GM18519 (cell line): ENCODE data around the gene JMJD8.

ENCODE experiments used
- ATAC-seq: cut with Tn5 transposase; IDR thresholded peaks from one replicate; pipeline ENCODE4 v1.9.1; 2021; ENCODE audit warnings: mild to moderate bottlenecking, moderate library complexity; ENCODE audit not compliant: unreplicated experiment, low FRiP score

The JMJD8 gene

DNA sequence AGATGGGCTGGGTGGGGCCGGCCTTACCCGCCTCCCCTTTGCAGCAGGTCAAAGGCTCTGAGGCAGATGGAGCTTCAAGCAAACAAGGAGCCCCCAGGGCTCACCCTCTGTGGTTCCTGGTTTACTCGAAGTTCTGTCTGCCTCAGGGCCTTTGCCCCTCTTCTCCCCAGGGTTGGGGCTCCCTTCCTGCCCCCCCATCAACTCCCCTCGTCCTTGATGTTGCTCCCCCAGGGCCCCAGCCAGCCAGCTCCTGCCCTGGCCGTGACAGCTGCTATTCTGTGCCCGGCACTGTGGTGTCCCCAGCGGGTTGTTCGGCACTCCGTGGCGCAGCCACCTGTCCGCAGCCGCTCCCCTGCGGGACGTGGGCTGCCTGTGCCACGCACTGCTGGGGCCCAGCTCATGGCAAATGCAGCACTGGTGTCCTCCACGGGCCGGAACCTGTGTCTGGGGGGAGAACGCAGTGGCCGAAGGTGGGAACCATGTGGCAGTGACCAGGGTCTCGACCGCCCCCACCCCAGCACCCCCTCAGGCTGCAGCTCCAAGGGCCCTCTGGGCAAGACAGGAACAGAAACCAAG, 26.5 kb upstream of the JMJD8 start:
- no peak for ATAC-seq

DNA sequence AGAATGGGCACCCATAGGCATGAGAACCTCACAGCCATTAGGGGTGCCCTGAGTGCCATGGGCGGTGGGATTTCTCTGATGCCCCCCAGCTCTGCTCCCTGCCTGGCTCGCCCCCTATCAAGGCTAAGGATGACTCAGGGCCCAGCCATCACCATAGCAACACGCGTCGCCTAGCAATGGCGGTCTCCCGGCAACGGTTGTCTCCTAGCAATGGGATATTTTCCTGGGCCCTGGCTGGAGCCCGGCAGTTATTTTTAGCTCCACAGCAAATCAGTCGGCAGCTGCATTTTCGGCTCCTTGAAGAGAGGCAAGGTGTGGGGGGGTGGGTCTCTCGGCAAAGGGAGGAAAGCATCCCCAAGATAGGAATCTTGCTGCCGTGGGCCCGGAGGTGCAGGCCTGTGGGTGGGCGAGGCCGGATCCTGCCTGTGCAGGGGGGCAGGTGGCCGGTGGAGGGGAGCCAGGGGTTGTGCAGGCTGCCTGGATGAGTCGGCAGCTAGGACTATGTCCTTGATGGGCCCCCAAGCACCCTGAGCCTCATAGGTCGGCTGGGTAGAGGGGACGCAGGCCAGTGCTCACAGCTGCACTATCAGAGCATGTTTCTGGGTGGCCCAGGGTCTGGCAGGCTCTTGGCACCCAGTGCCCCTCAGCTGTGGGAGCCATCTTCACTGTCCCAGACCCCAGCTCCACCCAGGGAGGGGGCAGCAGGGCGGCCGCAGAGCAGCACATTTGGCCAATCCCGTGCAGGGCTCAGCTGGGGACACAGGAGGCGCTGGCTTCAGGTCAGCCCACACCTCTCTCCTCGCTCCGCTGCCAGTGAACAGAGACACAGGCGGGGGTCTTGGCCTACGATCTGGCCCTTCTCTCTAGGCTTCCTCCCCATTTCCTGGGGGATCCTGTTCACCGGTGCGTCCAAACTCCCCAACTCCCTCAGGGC, 25.7 kb upstream of the JMJD8 start:
- no peak for ATAC-seq

DNA sequence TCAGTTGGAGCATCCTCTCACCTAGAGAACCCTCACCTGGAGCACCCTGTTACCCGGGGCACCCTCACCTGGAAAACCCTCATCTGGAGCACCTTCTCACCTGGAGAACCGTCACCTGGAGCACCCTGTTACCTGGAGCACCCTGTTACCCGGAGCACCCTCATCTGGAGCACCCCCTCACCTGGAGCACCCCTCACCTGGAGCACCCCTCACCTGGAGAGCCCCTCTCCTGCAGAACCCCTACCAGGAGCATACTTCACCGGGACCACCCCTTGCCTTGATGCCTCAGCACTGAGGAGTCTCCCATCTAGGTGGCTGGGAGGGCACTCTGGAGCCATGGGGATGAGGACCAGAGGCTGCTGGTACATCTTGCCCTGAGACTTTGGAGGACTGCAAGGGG, 24.8 kb upstream of the JMJD8 start:
- ATAC-seq: no peak

DNA sequence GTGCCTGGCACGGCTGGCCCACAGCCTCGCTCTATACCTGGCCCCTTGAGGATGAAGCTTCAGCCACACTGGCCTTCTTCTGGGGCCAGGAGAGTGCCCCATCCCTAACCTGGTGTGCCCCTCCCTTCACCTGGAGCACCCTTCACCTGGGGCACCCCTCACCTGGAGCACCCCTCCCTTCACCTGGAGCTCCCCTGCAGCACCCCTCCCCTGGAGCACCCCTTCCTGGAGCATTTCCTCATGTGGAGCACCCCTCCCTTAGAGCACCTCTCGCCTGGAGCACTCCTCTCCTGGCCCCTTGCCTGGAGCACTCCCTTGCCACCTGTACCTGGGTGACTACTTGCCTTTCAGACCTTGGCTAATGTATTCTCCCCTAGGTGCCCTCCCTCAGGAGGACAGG, 23.9 kb upstream of the JMJD8 start:
- ATAC-seq: no peak

DNA sequence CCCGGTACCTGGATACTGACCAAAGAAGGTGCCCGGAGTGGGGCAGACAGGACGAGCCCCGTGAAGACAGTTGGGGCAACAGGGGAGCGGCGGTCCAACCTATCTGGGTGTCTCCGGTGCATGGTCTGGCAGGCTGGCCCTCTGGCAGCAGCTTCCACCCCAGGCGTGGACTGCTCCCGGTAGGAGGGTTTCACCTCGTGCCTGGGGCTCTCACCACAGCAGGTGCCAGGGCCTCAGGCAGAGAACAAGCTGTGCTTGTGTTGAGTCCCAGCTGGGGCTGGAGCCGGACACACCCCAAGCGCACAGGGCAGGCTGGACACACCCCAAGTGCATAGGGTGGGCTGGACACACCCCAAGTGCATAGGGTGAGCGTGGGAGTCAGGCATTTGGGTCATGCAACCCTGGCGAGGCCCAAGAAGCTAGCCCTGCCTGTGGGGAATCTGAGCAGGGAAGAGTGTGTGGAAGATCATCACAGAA, 23.0 kb upstream of the JMJD8 start:
- no peak for ATAC-seq

DNA sequence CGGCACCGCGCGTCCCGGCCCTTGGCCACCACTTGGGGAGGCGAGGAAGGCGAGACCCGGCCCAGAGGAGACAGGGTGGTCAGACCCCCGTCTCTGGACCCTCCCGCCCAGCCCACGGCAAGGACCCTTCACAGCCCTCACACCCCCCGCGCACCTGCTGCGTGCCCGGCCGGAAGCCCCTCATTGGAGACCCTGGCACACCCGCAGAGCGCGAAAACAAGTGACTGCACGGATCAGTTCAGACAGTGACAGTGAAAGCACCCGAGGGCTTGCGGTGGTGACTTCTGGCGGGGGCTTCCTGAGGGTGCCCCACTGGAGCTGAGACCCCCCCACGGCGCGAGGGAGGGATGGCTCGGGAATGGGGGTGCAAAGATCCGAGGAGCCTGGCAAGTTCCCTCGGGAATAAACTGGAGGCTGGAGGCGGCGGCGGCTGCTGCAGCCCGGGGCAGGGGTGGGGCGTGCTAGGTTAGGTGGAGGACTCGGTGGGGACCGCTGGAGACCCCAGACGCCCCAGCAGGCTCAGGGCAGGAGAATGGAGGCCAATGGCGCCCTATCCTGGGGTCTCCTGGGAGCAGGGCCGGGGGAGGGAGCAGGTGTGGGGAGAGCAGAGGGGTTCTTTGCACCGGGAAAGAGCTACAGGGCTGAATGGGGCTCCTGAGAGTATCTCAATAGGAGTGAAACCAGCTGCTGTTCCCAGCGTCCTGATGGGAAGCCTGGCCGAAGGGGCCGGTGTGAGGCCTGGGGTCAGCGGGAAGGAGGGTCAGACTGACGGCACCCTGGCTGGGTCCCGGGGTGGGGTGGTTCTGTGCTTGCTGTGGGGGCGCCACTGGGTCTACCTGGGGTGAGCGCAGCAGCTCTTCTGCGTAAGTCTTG, 22.3 kb upstream of the JMJD8 start:
- ATAC-seq: no peak

DNA sequence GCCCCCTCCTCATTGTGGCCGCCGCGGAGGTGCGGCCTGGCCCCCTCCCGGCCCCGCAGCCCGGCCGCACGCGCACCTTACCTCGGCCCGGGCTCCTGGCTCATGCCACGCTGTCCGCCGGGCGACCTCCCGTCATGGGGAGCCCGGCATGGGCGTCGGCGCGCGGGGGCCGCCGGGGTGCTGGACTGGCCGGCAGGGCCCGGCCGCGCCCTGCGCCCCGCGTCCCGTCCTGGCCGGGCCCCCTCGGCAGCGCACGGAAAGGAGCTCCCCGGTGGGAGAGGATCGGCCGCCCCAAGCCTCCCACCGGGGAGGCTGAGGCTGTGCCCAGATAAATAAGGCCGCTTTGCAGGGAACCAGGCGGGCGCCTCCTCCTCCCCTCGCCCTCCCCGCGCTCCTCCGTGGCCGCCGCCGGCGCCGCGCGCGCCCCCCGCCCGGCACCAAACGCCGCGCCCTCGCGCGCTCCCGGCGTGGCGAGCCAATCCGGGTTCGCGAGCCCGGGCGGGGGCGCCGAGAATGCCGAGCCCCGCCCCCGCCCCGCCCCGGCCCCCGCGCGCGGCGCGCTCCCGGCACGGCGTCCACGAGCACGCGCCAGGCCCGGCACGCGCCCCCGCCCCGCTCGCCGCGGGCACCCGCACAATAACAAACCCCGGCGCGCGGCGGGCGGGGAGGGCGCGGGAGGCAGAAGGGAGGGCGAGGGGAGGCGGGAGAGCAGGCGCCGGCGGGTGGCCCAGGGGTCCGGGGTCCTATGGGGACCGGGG, 21.5 kb upstream of the JMJD8 start, which contains the start of gene FBXL16:
Gene FBXL16, minus strand, starts transcription at position 371 of the 758 bp plus-strand sequence. CDS start 8,396 bp downstream, outside the sequence.
- no peak for ATAC-seq

DNA sequence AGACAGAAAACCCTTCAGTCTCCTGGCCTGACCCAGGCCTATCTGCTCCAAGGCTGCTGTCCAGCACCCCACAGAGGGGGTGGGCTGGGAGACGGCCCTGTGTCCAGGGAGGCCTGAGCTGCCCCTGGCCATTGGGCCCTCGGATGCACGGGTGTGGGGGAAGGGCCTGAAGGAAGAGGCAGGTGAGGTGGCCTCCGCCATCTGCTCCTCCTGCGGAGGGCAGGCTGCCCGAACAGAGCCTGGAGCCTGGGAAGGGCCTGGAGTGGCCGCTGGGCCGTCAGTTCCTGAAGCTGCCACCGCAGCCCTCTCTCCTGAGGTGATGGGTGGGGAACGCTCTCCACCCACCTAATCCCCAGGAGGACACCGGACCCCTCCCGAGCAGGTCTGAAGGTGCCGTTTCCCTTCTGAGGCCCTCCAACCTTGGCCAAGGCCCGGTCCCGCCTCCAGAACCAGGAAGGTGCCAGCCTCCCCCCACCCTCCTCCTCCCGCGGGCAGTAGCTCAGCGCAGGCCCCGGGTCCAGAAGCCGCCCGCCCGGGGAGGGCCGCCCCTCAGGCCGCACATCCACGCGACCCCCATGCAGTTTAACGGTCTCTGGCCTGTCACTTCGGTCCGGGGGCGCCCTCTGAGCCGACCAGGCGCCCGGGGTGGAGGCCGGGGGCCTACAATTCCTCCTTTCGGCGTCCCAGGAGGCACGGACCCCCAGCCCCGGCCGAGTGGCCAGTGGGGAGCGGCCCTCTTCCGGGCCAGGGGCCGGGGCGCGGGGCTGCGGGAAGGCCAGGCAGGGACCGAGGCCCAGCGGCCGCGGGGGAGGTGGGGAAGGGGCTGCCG, 20.6 kb upstream of the JMJD8 start:
- ATAC-seq: no peak

DNA sequence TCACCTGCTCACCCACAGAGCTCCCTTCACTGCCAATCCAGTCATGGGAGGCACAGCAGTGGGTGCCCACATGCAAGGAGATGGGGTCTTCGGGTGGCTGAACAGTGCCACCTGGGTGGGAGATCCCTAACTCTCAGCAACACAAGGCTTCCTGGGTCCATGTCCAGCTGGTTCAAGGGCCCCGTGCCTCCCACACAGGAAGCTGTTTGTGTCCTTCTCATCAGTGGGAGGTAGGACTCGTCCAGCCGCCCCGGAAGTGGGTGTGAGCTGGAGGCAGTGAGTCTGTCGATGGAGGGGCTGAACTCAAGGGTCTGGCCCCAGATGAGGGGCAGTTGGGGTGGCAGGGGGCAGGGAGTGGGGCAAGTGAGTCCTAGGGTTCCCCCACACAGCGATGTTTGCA, 19.9 kb upstream of the JMJD8 start:
- ATAC-seq: no peak

DNA sequence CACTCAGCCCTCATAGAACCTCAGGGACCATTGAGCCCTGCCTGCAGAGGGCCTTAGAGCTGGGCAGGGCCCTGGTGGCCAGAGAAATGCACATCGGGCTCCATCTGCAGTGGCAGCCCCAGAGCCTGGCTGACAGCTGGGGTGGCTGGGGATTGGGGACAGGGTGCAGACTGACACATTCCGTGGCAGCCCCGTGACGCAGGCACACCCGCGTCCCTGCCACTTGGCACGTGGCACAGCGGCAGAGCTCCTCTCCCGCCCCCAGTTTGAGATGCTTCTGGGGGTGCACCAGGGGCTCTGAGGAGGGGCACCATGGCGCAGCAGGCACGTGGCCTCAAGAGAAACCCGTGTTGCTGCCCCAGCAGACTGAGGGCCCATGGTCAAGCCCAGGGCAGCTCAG, 19.3 kb upstream of the JMJD8 start:
- ATAC-seq: no peak

DNA sequence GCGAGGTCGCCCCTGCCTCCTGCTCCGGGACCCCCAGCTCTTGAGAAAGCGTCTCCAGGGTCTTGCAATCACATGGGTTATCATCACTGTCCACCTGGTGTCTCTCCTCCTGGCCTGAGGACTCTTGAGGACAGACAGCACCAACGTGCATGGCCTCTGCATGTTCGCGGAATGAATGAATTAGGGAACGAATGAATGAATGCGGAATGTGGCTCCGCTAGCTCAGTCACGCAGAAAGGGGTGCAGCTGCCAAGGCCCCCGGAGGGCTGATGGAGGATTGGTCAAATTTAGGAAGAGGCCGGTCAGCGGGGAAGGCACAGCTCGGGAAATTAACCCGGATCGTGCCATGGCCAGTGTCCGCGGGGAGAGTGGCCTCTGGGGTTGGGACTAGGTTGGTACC, 18.2 kb upstream of the JMJD8 start:
- ATAC-seq: no peak

DNA sequence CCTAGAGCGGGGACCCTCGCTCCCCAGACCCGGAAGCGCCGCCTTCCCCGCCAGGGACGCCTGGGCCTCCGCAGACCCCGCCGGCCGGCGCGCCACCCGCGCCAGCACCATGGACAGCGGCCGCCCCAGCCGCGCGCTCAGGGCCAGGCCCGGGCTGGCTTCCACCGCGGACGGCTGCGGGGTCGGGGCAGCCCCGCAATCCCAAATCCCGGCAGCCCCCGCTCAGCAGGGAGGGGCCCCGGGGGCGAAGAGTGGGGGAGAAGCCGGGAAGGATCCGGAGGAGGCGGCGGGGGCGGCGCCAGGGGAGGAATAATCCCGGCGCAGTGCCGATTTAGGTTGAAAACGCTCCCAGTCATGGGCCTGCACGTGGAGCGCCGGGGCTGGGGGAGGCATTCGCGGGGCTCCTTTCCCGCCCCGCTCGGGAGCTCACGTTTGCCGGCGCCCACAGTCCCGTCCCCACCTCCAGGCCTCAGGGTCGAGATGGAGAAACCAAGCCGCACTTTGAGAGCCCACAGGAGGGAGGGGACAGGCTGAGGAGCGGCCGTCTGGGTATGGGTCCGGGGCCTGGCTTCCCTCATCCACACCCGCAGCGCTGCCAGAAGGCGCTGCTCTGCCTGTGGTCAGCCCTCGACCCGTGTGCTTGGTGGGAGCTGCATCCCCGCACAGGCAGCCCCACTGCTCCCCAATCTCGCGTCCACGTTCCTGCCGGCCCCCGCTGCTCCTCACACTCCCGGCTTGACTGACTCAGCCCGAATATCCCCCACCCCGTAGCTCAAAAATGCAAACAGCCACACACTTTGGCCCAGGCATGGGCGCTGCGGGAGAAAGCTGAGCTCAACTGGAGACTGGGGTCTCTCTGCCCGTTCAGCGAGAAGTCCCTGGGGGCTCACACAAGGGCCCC, 16.8 kb upstream of the JMJD8 start:
- ATAC-seq: no peak

DNA sequence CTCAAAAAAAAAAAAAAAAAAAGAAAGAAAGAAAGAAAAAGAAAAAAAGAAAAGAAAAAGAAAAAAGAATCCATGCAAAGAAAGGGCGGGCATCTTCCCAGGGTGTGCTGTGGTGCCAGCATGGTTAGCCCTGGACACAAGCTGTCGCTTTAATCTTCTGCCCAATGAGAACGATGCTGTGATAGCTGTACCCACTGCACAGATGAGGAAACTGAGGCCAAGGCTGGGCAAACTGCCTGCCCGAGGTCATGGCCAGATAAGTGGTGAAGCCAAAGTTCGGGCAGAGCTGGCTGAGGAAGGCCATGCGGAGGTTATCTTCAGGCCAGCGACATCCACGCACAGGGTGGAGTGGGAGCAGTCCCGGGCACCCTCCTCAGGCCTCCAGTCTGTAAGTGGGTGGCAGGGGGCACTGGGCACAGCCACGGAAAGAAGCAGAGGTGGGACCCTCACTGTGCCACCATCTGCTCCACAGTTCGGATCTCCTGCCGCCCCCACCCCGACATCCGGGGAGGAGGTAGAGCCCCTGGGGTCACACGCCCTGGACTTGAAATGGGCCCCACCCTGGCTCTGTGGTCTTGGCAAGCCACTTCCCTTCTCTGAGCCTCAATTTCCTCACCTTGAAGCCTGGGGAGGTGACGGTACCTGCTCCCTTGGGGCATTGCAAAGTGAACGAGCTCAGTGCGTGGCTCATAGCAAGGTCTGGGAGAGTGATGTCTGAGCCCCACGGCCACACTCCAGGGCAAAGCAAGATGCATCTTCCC, 15.0 kb upstream of the JMJD8 start:
- ATAC-seq: no peak

DNA sequence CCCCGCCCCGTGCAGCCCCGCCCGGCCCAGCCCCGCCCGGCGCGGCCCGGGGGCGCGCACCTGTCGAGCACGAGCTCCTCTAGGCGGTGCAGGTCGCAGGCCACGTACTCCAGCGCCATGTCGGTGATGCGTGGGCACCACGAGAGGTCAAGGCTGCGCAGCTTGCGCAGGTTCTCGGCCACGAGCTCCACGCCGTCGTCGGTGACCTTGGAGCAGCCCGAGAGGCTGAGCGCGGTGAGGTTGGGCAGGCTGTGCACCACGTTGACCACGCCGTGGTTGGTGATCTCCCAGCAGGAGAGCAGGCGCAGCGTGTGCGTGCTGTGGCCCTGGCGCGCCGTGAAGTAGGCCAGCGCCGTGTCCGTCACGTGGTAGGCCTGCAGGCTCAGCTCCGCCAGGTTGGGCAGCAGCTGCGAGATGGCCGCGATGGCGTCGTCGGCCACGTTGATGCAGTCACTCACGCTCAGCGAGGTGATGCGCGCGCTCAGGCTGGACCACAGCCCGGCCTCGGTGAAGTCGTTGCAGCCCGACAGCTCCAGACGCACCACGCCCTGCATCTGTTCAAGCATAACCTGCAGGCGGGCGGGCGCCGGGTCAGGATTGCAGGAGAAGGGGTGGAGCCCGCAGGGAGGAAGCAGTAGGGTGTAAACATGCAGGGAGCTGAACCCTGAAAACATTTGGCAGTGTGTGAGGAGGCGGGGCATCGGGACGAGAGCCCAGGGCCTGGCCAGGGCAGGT, 11.4 kb upstream of the JMJD8 start:
- no peak for ATAC-seq

DNA sequence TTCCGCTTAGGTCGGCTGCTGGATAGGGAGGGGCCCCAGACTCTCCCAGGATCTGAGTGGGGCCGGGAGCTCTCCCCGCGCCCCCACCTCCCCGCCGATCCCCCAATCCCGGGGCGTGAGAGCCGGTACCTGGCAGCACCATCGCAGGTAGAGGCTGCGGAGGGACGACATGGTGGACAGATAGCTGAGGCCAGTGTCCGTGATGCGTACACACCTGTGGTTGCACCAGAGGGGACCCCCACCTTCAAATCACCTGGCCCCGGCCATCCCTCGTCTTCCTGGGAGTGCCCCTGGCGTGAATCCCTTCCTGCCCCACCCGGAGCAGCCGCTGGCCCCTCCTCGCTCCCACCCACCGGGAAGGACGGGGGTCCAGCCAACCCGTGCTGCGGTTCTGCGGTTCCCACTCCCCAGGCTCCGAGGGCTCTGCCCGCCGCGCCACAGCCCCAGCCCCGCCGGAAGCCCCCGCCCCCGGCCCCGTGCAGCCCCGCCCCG, 10.8 kb upstream of the JMJD8 start:
- ATAC-seq: no peak

DNA sequence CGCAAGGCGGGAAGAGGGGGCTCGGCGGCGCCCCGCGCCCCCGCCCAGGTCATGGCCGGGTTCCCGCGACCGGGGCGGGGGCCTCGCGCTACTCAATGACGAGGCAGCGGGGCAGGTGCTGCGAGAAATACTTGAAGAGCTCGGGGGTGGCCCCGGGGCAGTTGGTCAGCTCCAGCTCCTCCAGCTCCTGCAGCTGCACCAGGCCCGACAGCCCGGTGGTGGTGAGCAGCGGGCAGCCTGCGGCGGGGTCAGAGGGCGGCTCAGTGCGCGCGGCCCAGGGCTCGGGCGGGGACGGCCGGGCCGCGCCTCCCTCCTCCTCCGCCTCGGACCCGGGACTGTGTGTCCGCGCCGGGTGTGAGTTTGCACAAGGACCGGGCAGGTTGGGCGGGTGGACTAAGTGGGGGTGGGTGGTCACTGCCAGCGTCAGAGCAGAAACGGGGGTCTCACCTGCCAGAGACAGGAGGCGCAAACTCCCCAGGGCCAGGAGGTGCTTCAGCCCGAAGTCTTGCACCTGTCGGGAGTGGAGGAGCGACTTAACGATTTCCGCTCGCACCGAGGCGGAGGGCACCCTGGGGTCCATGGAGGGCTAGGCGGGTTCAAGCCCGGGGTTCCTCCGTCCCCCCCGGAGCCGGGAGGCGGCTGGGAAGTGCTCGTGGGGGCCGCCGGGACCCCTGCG, 10.2 kb upstream of the JMJD8 start:
- no peak for ATAC-seq
